Measurements from ENCODE around the gene GPR31. TPM values are rescaled to one million over a fixed set of nuclear protein-coding genes. Genes with fewer than 3 reads are reported as not detected.
A peak's percentile ranks its signal among the peaks of the same experiment; 100 is the strongest.
"Not testable (repeated sequence)": the region's sequence is repeated elsewhere in the genome, so short reads cannot be mapped to it uniquely, and the experiment has no call there.

Gene GPR31
- not detected in 2 replicates for total RNA-seq (2014; rRNA removed; shearing (Covaris generic); ENCODE audit: low replicate concordance)

GRCh38 chr6:167157863-167158262, at the start of gene GPR31:
GPR31 (minus strand) TSS chr6:167157980; CDS start chr6:167157831, 149 bp downstream.
- in situ Hi-C loops (cut with HindIII; ENCODE audit: low pct_unique_long_range_greater_than_20kb, low sequenced_read_pairs), result no loop called here
- no peak for DNase-seq (ENCODE audit: low read depth)

- DNase-seq (ENCODE audit: low read depth), result no peak
- in situ Hi-C loops (cut with HindIII; ENCODE audit: low pct_unique_long_range_greater_than_20kb, low sequenced_read_pairs), result no loop called here
These were observed 49.7 kb upstream of the GPR31 start for GRCh38 chr6:167207527-167207926.

- DNase-seq (ENCODE audit: low read depth); in situ Hi-C loops (cut with HindIII; ENCODE audit: low pct_unique_long_range_greater_than_20kb, low sequenced_read_pairs): not testable (repeated sequence)
These were observed 47.5 kb upstream of the GPR31 start for GRCh38 chr6:167205316-167205715.

- in situ Hi-C loops (cut with HindIII; ENCODE audit: low pct_unique_long_range_greater_than_20kb, low sequenced_read_pairs), result not testable (repeated sequence)
- DNase-seq (ENCODE audit: low read depth), result peak; percentile 61
These were observed 46.2 kb upstream of the GPR31 start for GRCh38 chr6:167204059-167204348.

GRCh38 chr6:167203261-167204058, 45.7 kb upstream of the GPR31 start:
- peak; percentile 61 for DNase-seq (ENCODE audit: low read depth)
- in situ Hi-C loops (cut with HindIII; ENCODE audit: low pct_unique_long_range_greater_than_20kb, low sequenced_read_pairs), result not testable (repeated sequence)

- in situ Hi-C loops (cut with HindIII; ENCODE audit: low pct_unique_long_range_greater_than_20kb, low sequenced_read_pairs); DNase-seq (ENCODE audit: low read depth): not testable (repeated sequence)
These were observed 44.8 kb upstream of the GPR31 start for GRCh38 chr6:167202613-167203012.

GRCh38 chr6:167200806-167201205, 43.0 kb upstream of the GPR31 start:
- in situ Hi-C loops (cut with HindIII; ENCODE audit: low pct_unique_long_range_greater_than_20kb, low sequenced_read_pairs), result no loop called here
- DNase-seq (ENCODE audit: low read depth), result no peak

GRCh38 chr6:167195941-167196610, 38.3 kb upstream of the GPR31 start:
- DNase-seq (ENCODE audit: low read depth); in situ Hi-C loops (cut with HindIII; ENCODE audit: low pct_unique_long_range_greater_than_20kb, low sequenced_read_pairs): not testable (repeated sequence)

- DNase-seq (ENCODE audit: low read depth); in situ Hi-C loops (cut with HindIII; ENCODE audit: low pct_unique_long_range_greater_than_20kb, low sequenced_read_pairs): not testable (repeated sequence)
These were observed 35.8 kb upstream of the GPR31 start for GRCh38 chr6:167193515-167194125.

- DNase-seq (ENCODE audit: low read depth); in situ Hi-C loops (cut with HindIII; ENCODE audit: low pct_unique_long_range_greater_than_20kb, low sequenced_read_pairs): not testable (repeated sequence)
These were observed 33.3 kb upstream of the GPR31 start for GRCh38 chr6:167191043-167191583.

- DNase-seq (ENCODE audit: low read depth); in situ Hi-C loops (cut with HindIII; ENCODE audit: low pct_unique_long_range_greater_than_20kb, low sequenced_read_pairs): not testable (repeated sequence)
These were observed 29.5 kb upstream of the GPR31 start for GRCh38 chr6:167187275-167187674.

GRCh38 chr6:167185101-167185500, 27.3 kb upstream of the GPR31 start:
- in situ Hi-C loops (cut with HindIII; ENCODE audit: low pct_unique_long_range_greater_than_20kb, low sequenced_read_pairs); DNase-seq (ENCODE audit: low read depth): not testable (repeated sequence)

- in situ Hi-C loops (cut with HindIII; ENCODE audit: low pct_unique_long_range_greater_than_20kb, low sequenced_read_pairs); DNase-seq (ENCODE audit: low read depth): not testable (repeated sequence)
These were observed 25.1 kb upstream of the GPR31 start for GRCh38 chr6:167182913-167183314.

- in situ Hi-C loops (cut with HindIII; ENCODE audit: low pct_unique_long_range_greater_than_20kb, low sequenced_read_pairs), result not testable (repeated sequence)
These were observed 23.6 kb upstream of the GPR31 start for GRCh38 chr6:167181351-167181750.

GRCh38 chr6:167180086-167180485, 22.3 kb upstream of the GPR31 start:
- in situ Hi-C loops (cut with HindIII; ENCODE audit: low pct_unique_long_range_greater_than_20kb, low sequenced_read_pairs); DNase-seq (ENCODE audit: low read depth): not testable (repeated sequence)

More at GRCh38 chr6:167181351-167181750, 23.6 kb upstream of the GPR31 start:
- not testable (repeated sequence) for DNase-seq (ENCODE audit: low read depth)

- DNase-seq (ENCODE audit: low read depth); in situ Hi-C loops (cut with HindIII; ENCODE audit: low pct_unique_long_range_greater_than_20kb, low sequenced_read_pairs): not testable (repeated sequence)
These were observed 21.3 kb upstream of the GPR31 start for GRCh38 chr6:167178896-167179655.

GRCh38 chr6:167177271-167177670, 19.5 kb upstream of the GPR31 start:
- DNase-seq (ENCODE audit: low read depth); in situ Hi-C loops (cut with HindIII; ENCODE audit: low pct_unique_long_range_greater_than_20kb, low sequenced_read_pairs): not testable (repeated sequence)

- in situ Hi-C loops (cut with HindIII; ENCODE audit: low pct_unique_long_range_greater_than_20kb, low sequenced_read_pairs); DNase-seq (ENCODE audit: low read depth): not testable (repeated sequence)
These were observed 14.2 kb upstream of the GPR31 start for GRCh38 chr6:167172011-167172410.
